GM23338 (cell line): ENCODE measurements around the gene CPLANE1. TPM values are rescaled to one million over a fixed set of nuclear protein-coding genes. Genes with fewer than 3 reads are reported as not detected.

Source experiments
- ATAC-seq: fragments of 200-7000 bp; cut with Tn5 transposase; 3 replicates; pipeline ENCODE4 v1.9.1; 2020
- DNase-seq: peaks from one replicate; pipeline ENCODE4 v3.0.0-alpha.2; 2015; ENCODE audit warnings: low spot score
- H2AFZ ChIP-seq: fragments of 200-600 bp; sonication (generic); 2 replicates; pipeline ENCODE4 v1.8.0; 2016; ENCODE audit warnings: antibody characterized with exemption, mild to moderate bottlenecking, moderate library complexity
- H3F3A ChIP-seq: fragments of 200-600 bp; sonication (generic); replicated peaks from 2 replicates; pipeline ENCODE4 v1.8.0; 2017; ENCODE audit warnings: antibody characterized with exemption, mixed run types, low read depth
- H3K27ac ChIP-seq: fragments of 200-600 bp; sonication (generic); 2 replicates; pipeline ENCODE4 v1.6.1; 2016; ENCODE audit warnings: low read depth
- H3K27me3 ChIP-seq: fragments of 200-600 bp; sonication (generic); 2 replicates; pipeline ENCODE4 v1.8.0; 2016; ENCODE audit warnings: mild to moderate bottlenecking, mixed run types, moderate library complexity; ENCODE audit not compliant: insufficient read depth
- H3K36me3 ChIP-seq: fragments of 200-600 bp; sonication (generic); 2 replicates; pipeline ENCODE4 v1.8.0; 2016; ENCODE audit warnings: mild to moderate bottlenecking; ENCODE audit not compliant: insufficient read depth
- H3K4me1 ChIP-seq: fragments of 200-600 bp; sonication (generic); 2 replicates; pipeline ENCODE4 v1.8.0; 2016; ENCODE audit warnings: mild to moderate bottlenecking, moderate library complexity; ENCODE audit not compliant: insufficient read depth
- H3K4me2 ChIP-seq: fragments of 200-600 bp; sonication (generic); 2 replicates; pipeline ENCODE4 v1.7.1; 2017; ENCODE audit warnings: mixed run types
- H3K4me3 ChIP-seq: fragments of 200-600 bp; sonication (generic); 2 replicates; pipeline ENCODE4 v1.6.1; 2016; ENCODE audit warnings: mixed run types
- H3K79me2 ChIP-seq: fragments of 200-600 bp; sonication (generic); replicated peaks from 2 replicates; pipeline ENCODE4 v1.8.0; 2017; ENCODE audit warnings: mild to moderate bottlenecking; ENCODE audit not compliant: insufficient read depth
- H3K9me2 ChIP-seq: fragments of 200-600 bp; sonication (generic); 2 replicates; pipeline ENCODE4 v1.8.0; 2017; ENCODE audit not compliant: insufficient read depth
- H4K20me1 ChIP-seq: fragments of 200-600 bp; sonication (generic); replicated peaks from 2 replicates; pipeline ENCODE4 v1.8.0; 2017; ENCODE audit warnings: mild to moderate bottlenecking; ENCODE audit not compliant: insufficient read depth
- H3K27ac Mint-ChIP-seq: 2 replicates; pipeline ENCODE4 v1.8.0; 2020; ENCODE audit warnings: inconsistent platforms, mild to moderate bottlenecking, moderate library complexity, mixed read lengths
- H3K27me3 Mint-ChIP-seq: 3 replicates; pipeline ENCODE4 v1.8.0; 2022; ENCODE audit warnings: low read depth, mild to moderate bottlenecking, moderate library complexity, mixed read lengths, inconsistent platforms; ENCODE audit not compliant: insufficient read depth, poor library complexity
- H3K36me3 Mint-ChIP-seq: 3 replicates; pipeline ENCODE4 v1.8.0; 2021; ENCODE audit warnings: low read depth, mild to moderate bottlenecking, inconsistent platforms, moderate library complexity, mixed read lengths
- H3K4me1 Mint-ChIP-seq: 3 replicates; pipeline ENCODE4 v1.8.0; 2020; ENCODE audit warnings: mild to moderate bottlenecking, inconsistent platforms, mixed read lengths
- H3K4me3 Mint-ChIP-seq: 3 replicates; pipeline ENCODE4 v1.8.0; 2021; ENCODE audit warnings: moderate library complexity, mild to moderate bottlenecking, inconsistent platforms, mixed read lengths
- H3K9me3 Mint-ChIP-seq: 3 replicates; pipeline ENCODE4 v1.8.0; 2020; ENCODE audit warnings: moderate library complexity, mild to moderate bottlenecking, inconsistent platforms, mixed read lengths
- CREB1 ChIP-seq: fragments of 250-450 bp; sonication (Bioruptor Pico); IDR thresholded peaks from 2 replicates; pipeline ENCODE4 v1.5.0; 2020; ENCODE audit warnings: low read depth, mild to moderate bottlenecking, moderate library complexity
- ETS1 ChIP-seq: IDR thresholded peaks from 2 replicates; pipeline ENCODE4 v1.6.1; 2016; ENCODE audit warnings: antibody characterized with exemption
- EZH2 ChIP-seq: fragments of 200-600 bp; sonication (generic); IDR thresholded peaks from one replicate; pipeline ENCODE4 v1.8.0; 2017; ENCODE audit warnings: antibody characterized with exemption, mild to moderate bottlenecking, low read depth; ENCODE audit not compliant: unreplicated experiment
- EZH2phosphoT487 ChIP-seq: fragments of 200-600 bp; sonication (generic); IDR thresholded peaks from one replicate; pipeline ENCODE4 v1.8.1; 2018; ENCODE audit warnings: antibody characterized with exemption; ENCODE audit not compliant: unreplicated experiment
- JUNB ChIP-seq: IDR thresholded peaks from one replicate; pipeline ENCODE4 v1.6.1; 2016; ENCODE audit warnings: antibody characterized with exemption; ENCODE audit not compliant: unreplicated experiment
- NANOG ChIP-seq: IDR thresholded peaks from 2 replicates; pipeline ENCODE4 v1.6.1; 2016; ENCODE audit warnings: antibody characterized with exemption, borderline replicate concordance
- POLR2AphosphoS5 ChIP-seq: IDR thresholded peaks from 2 replicates; pipeline ENCODE4 v1.6.1; 2016; ENCODE audit warnings: antibody characterized with exemption, low read depth
- REST ChIP-seq: IDR thresholded peaks from one replicate; pipeline ENCODE4 v1.6.1; 2018; ENCODE audit warnings: antibody characterized with exemption; ENCODE audit not compliant: unreplicated experiment
- STAT1 ChIP-seq: IDR thresholded peaks from one replicate; pipeline ENCODE4 v1.6.1; 2016; ENCODE audit warnings: antibody characterized with exemption; ENCODE audit not compliant: unreplicated experiment
- ZNF114 ChIP-seq: fragments of 250-450 bp; sonication (Bioruptor Pico); IDR thresholded peaks from 2 replicates; pipeline ENCODE4 v1.5.0; 2020; ENCODE audit warnings: mild to moderate bottlenecking, moderate library complexity
- ZNF331 ChIP-seq: fragments of 250-450 bp; sonication (Bioruptor Pico); IDR thresholded peaks from 2 replicates; pipeline ENCODE4 v1.5.0; 2020; ENCODE audit warnings: low read depth, mild to moderate bottlenecking, moderate library complexity
- polyA plus RNA-seq: library from polyadenylated mRNA; unstranded; fragments of >200 nt; fragmentation: Nextera tagmentation; extraction: Ambion mirVana; gene quantifications from 2 replicates; pipeline ENCODE4 v1.2.1, GENCODE V29; 2016
- total RNA-seq: library from RNA; depleted of rRNA; stranded (reverse); fragments of >200 nt; shearing (Covaris generic); gene quantifications from 2 replicates; pipeline ENCODE4 v1.2.3, GENCODE V29; 2014

The CPLANE1 gene
- total and polyA plus RNA-seq, 2 experiments from 2014 or later = 5.1 to 8.3 TPM

DNA sequence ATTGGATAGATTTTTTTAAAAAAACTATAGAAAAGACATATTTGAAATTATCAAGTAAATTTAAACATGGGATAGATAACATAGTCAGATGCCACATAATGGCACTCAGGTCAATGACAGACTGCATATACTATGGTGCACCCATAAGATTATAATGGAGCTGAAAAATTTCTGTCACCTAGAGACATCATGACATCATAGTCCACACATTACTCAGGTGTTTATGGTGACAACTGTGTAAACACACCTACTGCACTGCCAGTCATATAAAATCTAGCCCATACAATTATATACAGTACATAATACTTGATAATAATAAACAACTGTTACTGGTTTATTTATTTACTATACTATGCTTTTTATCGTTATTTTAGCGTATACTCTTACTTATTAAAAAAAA, 58.6 kb downstream of the CPLANE1 start:
- no peaks in the 10 kb centered on the region for H3K9me3 Mint-ChIP-seq
- peaks cover 1% of the 10 kb centered on the region for H3K27me3 Mint-ChIP-seq
- TF ChIP-seq REST = no peak
- no peak for TF ChIP-seq JUNB
- no peak for TF ChIP-seq ETS1
- TF ChIP-seq STAT1 = no peak
- TF ChIP-seq EZH2phosphoT487 = no peak
- H3K4me1 Mint-ChIP-seq = no peaks in the 10 kb centered on the region
- H3K4me3 Mint-ChIP-seq = no peak overlapping the region
- H3K27ac Mint-ChIP-seq = no peak overlapping the region
- no peaks in the 10 kb centered on the region for H3F3A ChIP-seq
- H3K79me2 ChIP-seq = no peaks in the 10 kb centered on the region
- H3K27ac ChIP-seq = no peak overlapping the region
- H3K4me1 ChIP-seq = no peaks in the 10 kb centered on the region
- ATAC-seq = no peak
- H3K9me2 ChIP-seq = peaks cover 3% of the 10 kb centered on the region; the same call in 1 of the 2 replicates
- no peaks in the 10 kb centered on the region for H4K20me1 ChIP-seq
- no peaks in the 10 kb centered on the region for H3K27me3 ChIP-seq
- H2AFZ ChIP-seq = no peak overlapping the region
- DNase-seq = no peak
- peaks cover 3% of the 10 kb centered on the region; the same call in 1 of the 3 replicates for H3K36me3 Mint-ChIP-seq
- H3K4me3 ChIP-seq = no peak overlapping the region
- H3K4me2 ChIP-seq = no peak overlapping the region
- H3K36me3 ChIP-seq = no peaks in the 10 kb centered on the region

DNA sequence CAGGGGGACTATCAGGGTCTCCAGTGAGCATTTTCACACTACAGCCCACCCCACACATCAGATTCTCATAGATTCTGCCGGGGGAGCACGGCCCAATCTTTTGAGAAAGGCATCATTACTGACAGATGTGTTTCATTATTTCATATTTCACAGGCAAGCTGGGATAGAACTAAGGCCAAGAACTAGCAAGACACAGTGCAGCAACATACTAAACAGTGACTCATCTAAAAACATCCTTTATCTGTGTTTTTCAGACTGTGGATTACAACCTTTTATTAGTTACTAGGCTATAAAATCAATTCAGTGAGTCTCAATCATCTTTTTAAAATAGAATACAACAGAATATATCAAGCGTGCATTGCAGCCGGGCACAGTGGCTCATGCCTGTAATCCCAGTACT, 59.8 kb downstream of the CPLANE1 start:
- H3K79me2 ChIP-seq = no peaks in the 10 kb centered on the region
- Mint-ChIP-seq H3K4me3 (no peak overlapping the region), H3K4me1 (no peaks in the 10 kb centered on the region), H3K27ac (no peak overlapping the region), H3K9me3 (no peaks in the 10 kb centered on the region), H3K27me3 (peaks cover 1% of the 10 kb centered on the region), H3K36me3 (no peaks in the 10 kb centered on the region)
- no peaks in the 10 kb centered on the region for H3K27me3 ChIP-seq
- H3K36me3 ChIP-seq = no peaks in the 10 kb centered on the region
- ATAC-seq (no peak), DNase-seq (no peak)
- no peak overlapping the region for H3K4me2 ChIP-seq
- no peak overlapping the region for H3K27ac ChIP-seq
- no peaks in the 10 kb centered on the region for H4K20me1 ChIP-seq
- H2AFZ ChIP-seq = no peak overlapping the region
- no peaks in the 10 kb centered on the region for H3K4me1 ChIP-seq
- H3K9me2 ChIP-seq = peaks cover 3% of the 10 kb centered on the region; the same call in 1 of the 2 replicates
- H3K4me3 ChIP-seq = no peak overlapping the region
- no peaks in the 10 kb centered on the region for H3F3A ChIP-seq
- TF ChIP-seq ZNF331 (CRISPR knock-in tag) (no peak), ZNF114 (CRISPR knock-in tag) (no peak), ETS1 (no peak), EZH2phosphoT487 (no peak), NANOG (no peak), EZH2 (no peak), STAT1 (no peak), JUNB (no peak), POLR2AphosphoS5 (no peak), REST (no peak), CREB1 (CRISPR knock-in tag) (no peak)
